HG02798 (cell line): ENCODE measurements around the gene TRPT1.

Source experiments
- ATAC-seq: cut with Tn5 transposase; IDR thresholded peaks from one replicate; pipeline ENCODE4 v1.9.1; 2021; ENCODE audit warnings: mild to moderate bottlenecking; ENCODE audit not compliant: unreplicated experiment, poor library complexity

The TRPT1 gene

GRCh38 chr11:64246621-64246870 is 20.6 kb upstream of the TRPT1 start:
- ATAC-seq, result peak; percentile 22

GRCh38 chr11:64245797-64246620 is 20.0 kb upstream of the TRPT1 start:
- ATAC-seq, result no peak

GRCh38 chr11:64245401-64245796 is 19.4 kb upstream of the TRPT1 start:
- ATAC-seq, result no peak

GRCh38 chr11:64244966-64245365 is 19.0 kb upstream of the TRPT1 start:
- ATAC-seq, result no peak

- ATAC-seq, result no peak
Observed at GRCh38 chr11:64244107-64244506, 18.1 kb upstream of the TRPT1 start.

GRCh38 chr11:64243236-64243854 is 17.4 kb upstream of the TRPT1 start:
- no peak for ATAC-seq

GRCh38 chr11:64241491-64242374 is 15.7 kb upstream of the TRPT1 start:
- ATAC-seq, result no peak

GRCh38 chr11:64241241-64241490 is 15.2 kb upstream of the TRPT1 start:
- ATAC-seq, result peak; percentile 79

GRCh38 chr11:64240435-64241240 is 14.7 kb upstream of the TRPT1 start, which contains the start of gene FKBP2:
FKBP2 (plus strand) TSS chr11:64241095; CDS start chr11:64242388, 1,293 bp downstream.
- ATAC-seq, result peak; percentile 65

GRCh38 chr11:64239662-64240434 is 13.9 kb upstream of the TRPT1 start:
- ATAC-seq, result no peak

- no peak for ATAC-seq
Observed at GRCh38 chr11:64238999-64239398, 13.0 kb upstream of the TRPT1 start.

- ATAC-seq, result no peak
Observed at GRCh38 chr11:64238076-64238475, 12.1 kb upstream of the TRPT1 start.

GRCh38 chr11:64237484-64237951 is 11.5 kb upstream of the TRPT1 start:
- ATAC-seq, result no peak

GRCh38 chr11:64235437-64236161 is 9.6 kb upstream of the TRPT1 start:
- ATAC-seq, result no peak

- peak; percentile 30 for ATAC-seq
Observed at GRCh38 chr11:64234647-64235379, 8.8 kb upstream of the TRPT1 start.

- peak; percentile 55 for ATAC-seq
Observed at GRCh38 chr11:64233913-64234586, 8.1 kb upstream of the TRPT1 start, which contains the start of gene VEGFB. VEGFB (plus strand) TSS chr11:64234584; CDS start chr11:64234834, 250 bp downstream.

GRCh38 chr11:64232967-64233315 is 7.0 kb upstream of the TRPT1 start:
- no peak for ATAC-seq
